ENCODE results near the gene SERPINA12. TPM values are rescaled to one million over a fixed set of nuclear protein-coding genes. Genes with fewer than 3 reads are reported as not detected.

Gene SERPINA12
- total and polyA plus RNA-seq, 2 of the 13 experiments (the other 11 are each of a cell fraction or from before 2014, with no cell fraction given), result 0.08 TPM; not detected in 1

DNA sequence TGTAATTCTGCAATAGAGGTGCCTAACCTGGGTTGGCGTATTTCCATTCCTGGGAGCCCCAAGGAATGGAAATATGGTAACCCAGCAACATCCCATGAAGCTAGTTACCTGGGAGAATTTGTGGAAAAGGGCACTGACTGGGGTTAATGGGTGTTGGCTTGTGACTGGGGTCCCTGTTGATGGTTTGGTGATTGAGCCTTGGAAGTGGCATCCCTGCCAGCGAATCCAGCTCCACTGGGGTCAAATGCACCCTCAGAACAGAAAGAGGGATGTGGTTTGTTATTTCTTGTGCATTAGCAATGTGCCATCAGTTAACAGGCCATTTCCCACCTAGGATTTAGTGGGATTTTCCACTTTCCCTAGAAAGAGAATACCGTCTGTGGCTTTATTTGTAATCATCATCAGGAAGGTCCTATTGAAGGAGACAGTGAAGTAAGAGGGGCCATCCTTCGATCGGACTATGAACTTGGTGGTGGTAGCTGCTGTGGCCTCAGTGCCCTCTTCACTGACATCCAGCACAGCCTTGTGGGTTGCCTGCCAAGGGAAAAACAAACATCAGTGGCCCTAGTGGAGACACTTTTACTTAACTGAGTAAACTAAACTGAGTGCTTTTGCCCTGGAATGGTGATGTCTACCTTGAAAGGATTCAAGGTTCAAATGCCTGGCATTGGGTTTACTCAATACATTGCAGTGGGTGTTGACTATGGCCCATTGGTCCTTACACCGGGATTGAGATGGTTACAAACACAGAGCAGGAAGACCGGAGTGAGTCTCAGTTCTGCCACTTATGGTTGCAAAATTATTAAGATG, 46.3 kb downstream of the SERPINA12 start (continued):
- TF ChIP-seq ZNF281 (CRISPR knock-in tag; IDR thresholded peaks at IDR 0.05; ENCODE audit: borderline replicate concordance), result peak; percentile 20; the same call in 1 of the 2 replicates
- TF ChIP-seq FOSL2 (CRISPR knock-in tag; IDR thresholded peaks at IDR 0.05), result peak; percentile 58; the same call in 1 of the 2 replicates
- TF ChIP-seq ZNF891 (CRISPR knock-in tag; IDR thresholded peaks at IDR 0.05), result no peak
- peak; percentile 60; the same call in 1 of the 2 replicates for TF ChIP-seq EHMT2 (IDR thresholded peaks at IDR 0.05; ENCODE audit: borderline replicate concordance, low read depth, low read length)
- no peak for TF ChIP-seq SNAPC5 (CRISPR knock-in tag; IDR thresholded peaks at IDR 0.05; ENCODE audit: borderline replicate concordance)
- no peak; the same call in 1 of the 2 replicates for TF ChIP-seq ZNF543 (CRISPR knock-in tag; IDR thresholded peaks at IDR 0.05)
- no peak for TF ChIP-seq ZNF468 (CRISPR knock-in tag; IDR thresholded peaks at IDR 0.05)
- TF ChIP-seq RERE (CRISPR knock-in tag; IDR thresholded peaks at IDR 0.05; ENCODE audit: low read depth), result peak; percentile 53; the same call in 1 of the 2 replicates
- TF ChIP-seq SOX13 (IDR thresholded peaks at IDR 0.05), result no peak
- peak in 1 of 2 experiments; percentile 81; a peak in 2 of 4 replicates for TF ChIP-seq SOX13 (CRISPR knock-in tag; conservative IDR thresholded peaks at IDR 0.05 in 1 of 2, IDR thresholded peaks at IDR 0.05 in 1 of 2)
- peak; percentile 86 for TF ChIP-seq NCOA2 (CRISPR knock-in tag; IDR thresholded peaks at IDR 0.05)
- no peak for TF ChIP-seq ARHGAP35 (CRISPR knock-in tag; IDR thresholded peaks at IDR 0.05; ENCODE audit: borderline replicate concordance)
- 0 out of 2 replicates have a peak, but pooled peaks have one; percentile 26 for TF ChIP-seq ZNF556 (CRISPR knock-in tag; IDR thresholded peaks at IDR 0.05; ENCODE audit: borderline replicate concordance)
- TF ChIP-seq ZNF652 (CRISPR knock-in tag; IDR thresholded peaks at IDR 0.05; ENCODE audit: borderline replicate concordance, low read depth), result peak; percentile 70; the same call in 1 of the 2 replicates
- TF ChIP-seq ATF7 (IDR thresholded peaks at IDR 0.05), result no peak
- TF ChIP-seq ATF7 (CRISPR knock-in tag; IDR thresholded peaks at IDR 0.05), result no peak
- no peak for TF ChIP-seq ZNF616 (CRISPR knock-in tag; IDR thresholded peaks at IDR 0.05; ENCODE audit: low read depth)
- TF ChIP-seq DR1 (CRISPR knock-in tag; IDR thresholded peaks at IDR 0.05), result no peak
- no peak for TF ChIP-seq NR0B2 (CRISPR knock-in tag; IDR thresholded peaks at IDR 0.05)
- TF ChIP-seq CEBPB (IDR thresholded peaks at IDR 0.05; ENCODE audit: borderline replicate concordance, low read depth, low read length), result peak; percentile 57; the same call in 1 of the 2 replicates

All from HepG2 (cell line).